AG04449 (cell line): ENCODE measurements around the gene PIR.

Source experiments
- CTCF ChIA-PET: fragments of 350-600 bp; formaldehyde crosslinking; extraction: SDS; loops from one replicate; lab custom pipeline; 2021; ENCODE audit warnings: antibody characterized with exemption; lab: Yijun Ruan, JAX
- POLR2A ChIA-PET: fragments of 400-600, 350-600 bp; formaldehyde crosslinking; extraction: SDS; loops from one replicate; lab custom pipeline; 2020; ENCODE audit warnings: antibody characterized with exemption, inconsistent platforms; lab: Yijun Ruan, JAX
- DNase-seq: peaks from one replicate; pipeline ENCODE4 v3.0.0-alpha.2; 2010; ENCODE audit warnings: low read depth, low spot score
- H3K4me3 ChIP-seq: 2 replicates; pipeline ENCODE4 v1.5.1; 2011; ENCODE audit warnings: low read depth, mild to moderate bottlenecking, control low read depth, low read length
- TF ChIP-seq, protein P1 (sequence below): IDR thresholded peaks from one replicate; pipeline ENCODE4 v1.5.1; 2011; ENCODE audit warnings: mild to moderate bottlenecking, moderate library complexity, low read length, control low read depth, inconsistent platforms; ENCODE audit not compliant: insufficient read depth; ENCODE audit errors: missing control alignments

PIR gene

GRCh38 chrX:15430076-15430475, 63.1 kb downstream of the PIR start:
- no peak for DNase-seq
- TF ChIP-seq, protein P1, sequence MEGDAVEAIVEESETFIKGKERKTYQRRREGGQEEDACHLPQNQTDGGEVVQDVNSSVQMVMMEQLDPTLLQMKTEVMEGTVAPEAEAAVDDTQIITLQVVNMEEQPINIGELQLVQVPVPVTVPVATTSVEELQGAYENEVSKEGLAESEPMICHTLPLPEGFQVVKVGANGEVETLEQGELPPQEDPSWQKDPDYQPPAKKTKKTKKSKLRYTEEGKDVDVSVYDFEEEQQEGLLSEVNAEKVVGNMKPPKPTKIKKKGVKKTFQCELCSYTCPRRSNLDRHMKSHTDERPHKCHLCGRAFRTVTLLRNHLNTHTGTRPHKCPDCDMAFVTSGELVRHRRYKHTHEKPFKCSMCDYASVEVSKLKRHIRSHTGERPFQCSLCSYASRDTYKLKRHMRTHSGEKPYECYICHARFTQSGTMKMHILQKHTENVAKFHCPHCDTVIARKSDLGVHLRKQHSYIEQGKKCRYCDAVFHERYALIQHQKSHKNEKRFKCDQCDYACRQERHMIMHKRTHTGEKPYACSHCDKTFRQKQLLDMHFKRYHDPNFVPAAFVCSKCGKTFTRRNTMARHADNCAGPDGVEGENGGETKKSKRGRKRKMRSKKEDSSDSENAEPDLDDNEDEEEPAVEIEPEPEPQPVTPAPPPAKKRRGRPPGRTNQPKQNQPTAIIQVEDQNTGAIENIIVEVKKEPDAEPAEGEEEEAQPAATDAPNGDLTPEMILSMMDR: no peak
- CTCF ChIA-PET: no interaction called here
- POLR2A ChIA-PET: no interaction called here
- H3K4me3 ChIP-seq: no peak overlapping the region

DNA sequence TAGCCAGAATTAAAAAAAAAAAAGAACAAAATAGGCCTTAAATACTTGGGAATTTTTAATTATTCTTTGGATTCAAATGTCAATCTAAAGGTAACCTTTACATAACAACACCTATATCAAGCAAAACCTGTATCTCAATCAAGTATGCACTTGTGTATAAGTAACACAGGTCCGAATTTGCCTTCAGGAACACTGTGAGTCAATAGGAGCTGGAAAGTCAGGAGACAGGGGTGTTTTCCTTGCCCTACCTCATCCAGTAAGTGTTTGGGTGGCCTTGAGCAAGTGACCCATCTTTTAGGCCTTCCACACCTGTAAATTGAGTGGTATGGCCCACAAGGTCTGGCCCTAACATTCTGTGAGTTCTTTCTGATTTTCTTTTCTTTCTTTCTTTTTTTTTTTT, 68.1 kb downstream of the PIR start:
- ChIA-PET POLR2A (no interaction called here), CTCF (no interaction called here)
- no peak for DNase-seq
- no peak overlapping the region for H3K4me3 ChIP-seq
- TF ChIP-seq, protein P1: no peak

- CTCF ChIA-PET: no interaction called here
These were observed 74.4 kb downstream of the PIR start for GRCh38 chrX:15418707-15419181.

DNA sequence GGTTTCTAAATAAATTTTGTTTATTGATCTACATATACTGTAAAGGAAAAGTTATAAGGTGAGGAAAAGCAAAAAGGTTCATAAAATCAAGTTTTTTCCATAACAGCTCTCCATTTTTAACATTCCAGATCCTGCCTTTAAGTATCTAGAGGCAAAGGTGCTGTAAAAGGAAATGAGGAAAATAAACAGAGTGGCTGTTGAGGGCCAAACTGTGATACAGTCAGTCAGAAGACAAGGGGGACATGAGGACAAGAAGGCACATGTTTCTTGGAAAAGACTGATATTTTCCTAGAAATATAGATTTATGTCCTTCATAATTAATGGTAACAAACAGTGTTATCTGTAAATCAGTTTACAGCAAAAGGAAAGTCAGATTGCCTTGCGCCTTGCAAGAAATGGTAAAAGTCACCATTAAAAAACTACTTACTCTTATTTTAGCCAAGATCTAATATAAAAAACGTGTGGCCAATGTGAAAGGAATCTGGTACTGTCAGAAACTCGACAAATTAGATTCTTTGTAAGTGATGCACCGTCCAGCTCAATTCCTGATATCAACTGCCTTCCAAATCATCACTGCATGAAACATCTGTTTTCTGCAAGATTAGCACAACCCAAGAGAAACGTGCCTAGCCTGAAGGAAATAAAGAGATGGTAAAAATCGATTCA, 75.0 kb downstream of the PIR start:
- peak; percentile 47 for DNase-seq
- CTCF ChIA-PET: no interaction called here
- TF ChIP-seq, protein P1: no peak
- H3K4me3 ChIP-seq: no peak overlapping the region
- POLR2A ChIA-PET: no interaction called here

More at GRCh38 chrX:15418707-15419181, 74.4 kb downstream of the PIR start:
- DNase-seq: no peak
- POLR2A ChIA-PET: no interaction called here
- TF ChIP-seq, protein P1: no peak
- no peak overlapping the region for H3K4me3 ChIP-seq

DNA sequence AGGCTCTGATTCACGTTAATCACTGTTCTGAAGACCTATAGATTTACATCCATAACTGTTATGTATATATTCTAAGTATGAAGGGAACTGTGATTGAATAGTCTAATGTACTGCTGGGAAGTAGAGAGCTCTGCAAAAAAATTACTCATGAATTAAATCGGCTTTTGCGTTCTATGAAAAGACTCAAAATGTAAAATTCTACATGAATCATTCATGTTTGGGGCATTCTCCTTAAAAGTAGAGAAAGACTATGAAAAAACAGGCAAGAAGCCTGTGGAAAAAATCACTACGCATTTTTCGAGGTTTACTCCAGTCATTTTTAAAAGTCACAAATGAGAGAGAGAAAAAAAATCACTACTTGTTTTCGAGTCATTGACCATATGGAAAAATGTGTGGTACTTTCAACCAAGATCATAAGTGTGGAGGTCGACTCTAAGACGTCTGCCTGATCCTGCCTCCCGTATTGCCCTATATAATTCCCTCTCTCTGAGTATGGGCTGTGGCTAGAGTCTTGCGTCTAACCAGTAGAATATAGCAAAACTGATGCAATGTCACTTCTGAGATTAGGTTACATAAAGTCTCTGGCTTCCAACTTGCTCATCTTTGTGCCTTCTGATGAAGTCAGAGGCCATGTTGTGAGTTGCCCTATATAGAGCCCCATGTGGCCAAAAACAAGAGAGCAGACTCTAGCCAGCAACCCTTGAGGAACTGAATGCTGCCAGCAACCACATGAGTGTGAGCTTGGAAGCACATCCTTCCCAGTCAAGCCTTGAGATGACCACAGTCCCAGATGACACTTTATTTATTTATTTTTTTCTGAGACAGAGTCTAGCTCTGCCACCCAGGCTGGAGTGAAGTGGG, 76.8 kb downstream of the PIR start:
- ChIA-PET CTCF (no interaction called here), POLR2A (no interaction called here)
- no peak overlapping the region for H3K4me3 ChIP-seq
- TF ChIP-seq, protein P1: no peak
- DNase-seq: no peak

GRCh38 chrX:15413101-15413500, 80.0 kb downstream of the PIR start:
- DNase-seq: no peak
- no peak overlapping the region for H3K4me3 ChIP-seq
- POLR2A ChIA-PET: no interaction called here
- CTCF ChIA-PET: no interaction called here
- TF ChIP-seq, protein P1: no peak
